GM10266 (cell line): ENCODE results near the gene SLC5A12.

Experiments used
- DNase-seq: peaks from one replicate; pipeline ENCODE4 v3.0.0; 2012; ENCODE audit errors: extremely low spot score
- CTCF ChIP-seq: IDR thresholded peaks from 2 replicates; pipeline ENCODE4 v1.5.1; 2012; ENCODE audit warnings: mild to moderate bottlenecking, low read depth; ENCODE audit not compliant: control insufficient read depth, insufficient read depth; ENCODE audit errors: missing control alignments

The SLC5A12 gene

GRCh38 chr11:26741036-26741435 is 19.2 kb upstream of the SLC5A12 start:
- no peak for DNase-seq

GRCh38 chr11:26739366-26740073 is 17.7 kb upstream of the SLC5A12 start:
- no peak for DNase-seq
- no peak for TF ChIP-seq CTCF

More at GRCh38 chr11:26741036-26741435, 19.2 kb upstream of the SLC5A12 start:
- no peak for TF ChIP-seq CTCF

- TF ChIP-seq CTCF, result no peak
- no peak for DNase-seq
Observed at GRCh38 chr11:26734691-26735090, 12.8 kb upstream of the SLC5A12 start.

GRCh38 chr11:26731084-26731456 is 9.2 kb upstream of the SLC5A12 start:
- no peak for TF ChIP-seq CTCF
- no peak for DNase-seq

GRCh38 chr11:26730414-26731083 is 8.7 kb upstream of the SLC5A12 start:
- no peak for TF ChIP-seq CTCF
- DNase-seq, result no peak

GRCh38 chr11:26729284-26729683 is 7.4 kb upstream of the SLC5A12 start:
- no peak for DNase-seq
- no peak for TF ChIP-seq CTCF

GRCh38 chr11:26726960-26727359 is 5.1 kb upstream of the SLC5A12 start:
- no peak for TF ChIP-seq CTCF
- no peak for DNase-seq
